ENCODE results near the gene RNU6-9.

DNA sequence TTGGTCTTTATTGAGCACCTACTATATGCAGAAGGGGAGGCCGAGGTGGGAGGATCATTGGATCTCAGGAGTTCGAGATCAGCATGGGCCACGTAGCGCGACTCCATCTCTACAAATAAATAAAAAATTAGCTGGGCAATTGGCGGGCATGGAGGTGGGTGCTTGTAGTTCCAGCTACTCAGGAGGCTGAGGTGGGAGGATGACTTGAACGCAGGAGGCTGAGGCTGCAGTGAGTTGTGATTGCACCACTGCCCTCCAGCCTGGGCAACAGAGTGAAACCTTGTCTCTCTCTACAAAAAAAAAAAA, 30.0 kb upstream of the RNU6-9 start:
- TF ChIP-seq, protein P1, sequence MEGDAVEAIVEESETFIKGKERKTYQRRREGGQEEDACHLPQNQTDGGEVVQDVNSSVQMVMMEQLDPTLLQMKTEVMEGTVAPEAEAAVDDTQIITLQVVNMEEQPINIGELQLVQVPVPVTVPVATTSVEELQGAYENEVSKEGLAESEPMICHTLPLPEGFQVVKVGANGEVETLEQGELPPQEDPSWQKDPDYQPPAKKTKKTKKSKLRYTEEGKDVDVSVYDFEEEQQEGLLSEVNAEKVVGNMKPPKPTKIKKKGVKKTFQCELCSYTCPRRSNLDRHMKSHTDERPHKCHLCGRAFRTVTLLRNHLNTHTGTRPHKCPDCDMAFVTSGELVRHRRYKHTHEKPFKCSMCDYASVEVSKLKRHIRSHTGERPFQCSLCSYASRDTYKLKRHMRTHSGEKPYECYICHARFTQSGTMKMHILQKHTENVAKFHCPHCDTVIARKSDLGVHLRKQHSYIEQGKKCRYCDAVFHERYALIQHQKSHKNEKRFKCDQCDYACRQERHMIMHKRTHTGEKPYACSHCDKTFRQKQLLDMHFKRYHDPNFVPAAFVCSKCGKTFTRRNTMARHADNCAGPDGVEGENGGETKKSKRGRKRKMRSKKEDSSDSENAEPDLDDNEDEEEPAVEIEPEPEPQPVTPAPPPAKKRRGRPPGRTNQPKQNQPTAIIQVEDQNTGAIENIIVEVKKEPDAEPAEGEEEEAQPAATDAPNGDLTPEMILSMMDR (IDR thresholded peaks at IDR 0.05; ENCODE audit: borderline replicate concordance, extremely low read depth, low read length, poor library complexity, severe bottlenecking) = no peak
- TF ChIP-seq EZH2 (IDR thresholded peaks at IDR 0.05; ENCODE audit: borderline replicate concordance, low read depth, low read length, severe bottlenecking) = no peak

Measured in DND-41 (cell line).